ENCODE data around the gene SART3.

Gene SART3, protein sequence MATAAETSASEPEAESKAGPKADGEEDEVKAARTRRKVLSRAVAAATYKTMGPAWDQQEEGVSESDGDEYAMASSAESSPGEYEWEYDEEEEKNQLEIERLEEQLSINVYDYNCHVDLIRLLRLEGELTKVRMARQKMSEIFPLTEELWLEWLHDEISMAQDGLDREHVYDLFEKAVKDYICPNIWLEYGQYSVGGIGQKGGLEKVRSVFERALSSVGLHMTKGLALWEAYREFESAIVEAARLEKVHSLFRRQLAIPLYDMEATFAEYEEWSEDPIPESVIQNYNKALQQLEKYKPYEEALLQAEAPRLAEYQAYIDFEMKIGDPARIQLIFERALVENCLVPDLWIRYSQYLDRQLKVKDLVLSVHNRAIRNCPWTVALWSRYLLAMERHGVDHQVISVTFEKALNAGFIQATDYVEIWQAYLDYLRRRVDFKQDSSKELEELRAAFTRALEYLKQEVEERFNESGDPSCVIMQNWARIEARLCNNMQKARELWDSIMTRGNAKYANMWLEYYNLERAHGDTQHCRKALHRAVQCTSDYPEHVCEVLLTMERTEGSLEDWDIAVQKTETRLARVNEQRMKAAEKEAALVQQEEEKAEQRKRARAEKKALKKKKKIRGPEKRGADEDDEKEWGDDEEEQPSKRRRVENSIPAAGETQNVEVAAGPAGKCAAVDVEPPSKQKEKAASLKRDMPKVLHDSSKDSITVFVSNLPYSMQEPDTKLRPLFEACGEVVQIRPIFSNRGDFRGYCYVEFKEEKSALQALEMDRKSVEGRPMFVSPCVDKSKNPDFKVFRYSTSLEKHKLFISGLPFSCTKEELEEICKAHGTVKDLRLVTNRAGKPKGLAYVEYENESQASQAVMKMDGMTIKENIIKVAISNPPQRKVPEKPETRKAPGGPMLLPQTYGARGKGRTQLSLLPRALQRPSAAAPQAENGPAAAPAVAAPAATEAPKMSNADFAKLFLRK

DNA sequence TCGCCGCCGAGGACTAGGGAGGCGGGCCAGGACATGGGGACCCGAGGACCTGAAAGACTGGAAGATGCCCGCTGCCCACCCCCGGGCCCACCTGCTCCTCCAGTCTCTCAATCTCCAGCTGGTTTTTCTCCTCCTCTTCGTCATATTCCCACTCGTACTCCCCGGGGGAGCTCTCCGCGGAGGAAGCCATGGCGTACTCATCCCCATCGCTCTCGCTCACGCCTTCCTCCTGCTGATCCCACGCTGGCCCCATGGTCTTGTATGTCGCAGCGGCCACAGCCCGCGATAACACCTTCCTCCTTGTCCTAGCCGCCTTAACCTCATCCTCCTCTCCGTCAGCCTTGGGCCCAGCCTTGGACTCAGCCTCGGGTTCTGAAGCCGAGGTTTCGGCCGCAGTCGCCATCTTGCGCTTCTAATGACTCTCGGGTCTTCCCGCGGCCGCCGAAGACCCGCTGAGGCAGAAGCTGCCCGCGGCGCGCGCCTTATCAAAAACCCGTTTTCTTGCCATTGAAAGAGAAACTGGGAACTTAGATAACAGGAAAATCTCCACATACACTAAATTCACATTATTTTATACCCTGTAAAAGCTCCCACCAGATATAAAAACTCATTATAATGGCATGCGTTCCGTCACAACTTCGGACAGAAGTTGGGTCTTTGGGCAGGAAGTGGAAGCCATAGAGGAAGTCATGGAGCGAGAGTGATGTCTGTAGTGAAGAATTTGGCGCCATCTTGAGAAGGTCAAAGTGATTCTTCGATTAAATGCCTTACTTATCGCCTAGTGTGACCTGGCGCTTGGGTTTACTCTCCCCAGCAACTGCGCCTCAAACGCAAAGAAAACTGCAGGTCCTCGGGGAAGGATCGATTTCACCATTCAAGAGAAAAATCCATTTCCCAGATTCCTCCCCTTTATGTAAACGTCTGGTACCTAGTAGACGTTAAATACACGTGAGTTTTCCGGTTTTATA, at the start of gene SART3:
Gene SART3, minus strand, starts transcription at position 422 of the 968 bp plus-strand sequence. Its CDS starts 19 bp downstream, at position 403.
- peak; percentile 96 for DNase-seq (ENCODE audit: low spot score)

GRCh38 chr12:108610336-108610815, 49.4 kb upstream of the SART3 start:
- DNase-seq (ENCODE audit: low spot score), result no peak

- DNase-seq (ENCODE audit: low spot score), result no peak
Measured at GRCh38 chr12:108609537-108610335, 48.8 kb upstream of the SART3 start.

DNA sequence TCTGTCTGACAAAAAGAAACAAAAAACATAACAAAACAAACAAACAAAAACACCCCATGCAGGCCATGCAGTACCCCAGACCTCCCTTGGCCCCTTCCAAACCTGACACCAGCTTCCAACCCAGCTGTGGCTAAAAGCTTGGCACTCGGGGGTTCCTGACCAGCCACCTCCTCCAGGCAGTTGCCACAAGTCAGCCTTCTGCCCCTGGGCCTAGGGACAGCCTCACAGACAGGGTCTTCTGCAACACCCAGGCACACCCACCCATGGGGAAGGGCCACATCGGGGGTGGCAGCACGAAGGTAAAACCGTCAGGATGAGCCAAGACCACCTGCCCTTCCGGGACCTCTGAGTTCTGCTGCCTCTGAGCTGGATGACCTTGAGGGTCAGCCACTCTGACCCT, 47.6 kb upstream of the SART3 start:
- no peak for DNase-seq (ENCODE audit: low spot score)

DNA sequence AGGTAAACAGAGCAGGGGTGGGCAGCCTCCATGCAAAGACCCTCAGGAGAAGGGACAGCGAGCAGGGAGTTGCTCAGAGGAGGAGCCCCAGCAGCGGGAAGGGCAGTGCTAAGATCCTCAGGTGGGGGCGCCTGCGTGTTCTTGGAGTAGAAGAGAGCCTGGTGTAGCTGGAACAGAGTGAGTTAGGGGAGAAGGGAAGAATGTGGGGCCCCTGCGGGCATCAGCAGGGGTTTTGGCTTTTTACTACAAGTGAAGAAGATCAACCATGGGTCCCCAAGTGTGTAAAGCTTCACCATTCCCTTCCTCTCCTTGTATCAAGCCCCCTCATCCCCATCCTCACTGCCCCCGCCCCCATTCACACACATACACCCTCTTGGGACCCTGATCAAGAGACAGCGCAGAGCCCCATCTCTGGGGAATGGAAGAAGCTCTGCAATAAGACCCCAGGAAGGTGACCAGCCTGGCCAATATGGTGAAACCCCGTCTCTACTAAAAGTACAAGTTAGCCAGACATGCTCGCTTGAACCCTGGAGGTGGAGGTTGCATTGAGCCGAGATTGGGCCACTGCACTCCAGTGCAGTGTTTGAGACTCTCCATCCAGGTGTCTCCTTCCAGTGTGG, 47.1 kb upstream of the SART3 start:
- no peak for DNase-seq (ENCODE audit: low spot score)

DNA sequence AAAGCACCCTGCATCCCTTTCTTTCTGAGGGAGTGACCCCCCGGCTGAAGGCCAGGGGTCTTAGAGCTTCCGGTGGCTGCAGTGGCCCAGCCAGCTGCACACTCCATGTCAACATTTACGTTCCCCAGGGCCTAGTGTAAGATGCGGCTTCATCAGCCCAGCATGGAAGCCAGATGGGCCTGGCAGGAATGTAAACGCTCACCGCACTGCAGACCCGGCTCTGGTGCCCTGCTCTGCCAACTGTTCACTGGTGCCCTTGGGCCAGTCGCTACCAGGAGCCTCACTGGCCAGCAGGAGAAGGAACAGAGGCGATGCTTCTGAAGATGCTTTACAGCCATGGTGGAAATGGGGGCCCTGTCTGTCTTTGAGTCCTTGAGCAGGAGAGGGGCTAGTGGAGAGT, 45.5 kb upstream of the SART3 start:
- DNase-seq (ENCODE audit: low spot score), result no peak

- no peak for DNase-seq (ENCODE audit: low spot score)
Measured at GRCh38 chr12:108605690-108606406, 44.9 kb upstream of the SART3 start.

- no peak for DNase-seq (ENCODE audit: low spot score)
Measured at GRCh38 chr12:108605000-108605689, 44.2 kb upstream of the SART3 start.

GRCh38 chr12:108604208-108604941, 43.4 kb upstream of the SART3 start:
- DNase-seq (ENCODE audit: low spot score), result no peak

DNA sequence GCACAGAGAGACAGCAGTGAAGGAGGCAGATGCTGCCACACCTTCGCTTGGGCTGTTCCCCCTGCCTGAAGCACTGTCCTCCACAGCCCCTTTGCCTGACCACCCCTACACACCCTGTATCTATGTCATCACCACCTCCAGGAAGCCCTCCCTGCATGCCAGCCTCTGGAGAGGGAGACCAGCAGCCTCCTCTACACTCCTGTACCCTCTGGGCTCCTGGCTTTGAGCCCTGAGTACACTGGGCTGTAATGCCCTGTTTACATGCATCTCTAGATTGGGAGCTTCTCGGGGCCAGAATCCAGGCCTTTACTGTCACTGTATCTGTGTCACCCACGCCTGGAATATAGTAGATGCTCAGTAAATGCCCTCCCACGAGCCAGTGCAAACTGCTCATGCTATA, 42.8 kb upstream of the SART3 start:
- no peak for DNase-seq (ENCODE audit: low spot score)

DNA sequence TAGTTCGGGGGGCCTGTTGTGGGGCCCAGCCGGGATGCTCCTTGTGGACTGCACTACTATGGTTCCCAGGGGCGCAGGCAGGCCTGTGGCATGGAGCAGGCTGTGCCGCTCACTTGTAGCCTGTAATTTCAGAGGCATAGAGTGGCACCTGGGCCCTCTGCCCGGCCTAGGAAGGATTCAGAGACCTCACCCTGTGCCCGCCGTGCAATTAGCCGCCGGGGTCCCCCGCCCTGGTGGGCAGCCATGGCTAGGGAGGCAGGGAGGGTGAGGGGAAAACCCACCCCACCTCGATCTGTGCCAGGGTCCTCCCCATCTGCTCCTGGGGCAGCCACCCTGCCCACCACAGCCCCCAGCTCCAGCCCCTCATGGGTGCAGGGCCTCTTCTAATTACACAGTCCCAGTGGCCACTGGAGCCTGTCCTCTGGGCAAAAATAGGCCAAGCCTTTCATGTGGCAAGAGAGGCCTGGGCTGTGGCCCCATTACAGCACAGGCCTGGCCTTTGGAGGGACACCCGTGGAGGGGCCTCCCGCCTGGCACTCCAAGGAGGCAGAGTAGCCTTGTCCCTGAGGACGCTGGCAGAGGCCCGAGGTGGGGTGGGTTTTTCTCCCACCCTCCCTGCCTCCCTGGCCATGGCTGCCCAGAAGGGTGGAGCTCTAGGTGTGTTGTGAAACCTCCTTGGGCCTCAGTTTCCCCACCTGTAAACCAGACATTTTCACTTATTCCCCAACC, 42.2 kb upstream of the SART3 start:
- no peak for DNase-seq (ENCODE audit: low spot score)

- no peak for DNase-seq (ENCODE audit: low spot score)
Measured at GRCh38 chr12:108602209-108602705, 41.3 kb upstream of the SART3 start.

DNA sequence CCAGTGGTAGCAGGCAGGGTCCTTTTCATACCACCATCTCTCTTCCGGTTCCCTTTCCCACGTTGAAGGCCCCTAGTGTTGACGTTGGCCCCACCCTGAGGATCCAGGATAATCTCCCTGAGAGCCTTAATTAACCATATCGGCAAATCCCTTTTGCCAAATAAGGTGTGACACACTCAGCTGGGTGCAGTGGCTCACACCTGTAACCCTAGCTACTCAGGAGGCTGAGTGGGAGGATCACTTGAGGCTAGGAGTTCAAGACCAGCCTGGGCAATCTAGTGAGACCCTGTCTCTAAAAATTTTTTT, 39.7 kb upstream of the SART3 start:
- DNase-seq (ENCODE audit: low spot score), result no peak

DNA sequence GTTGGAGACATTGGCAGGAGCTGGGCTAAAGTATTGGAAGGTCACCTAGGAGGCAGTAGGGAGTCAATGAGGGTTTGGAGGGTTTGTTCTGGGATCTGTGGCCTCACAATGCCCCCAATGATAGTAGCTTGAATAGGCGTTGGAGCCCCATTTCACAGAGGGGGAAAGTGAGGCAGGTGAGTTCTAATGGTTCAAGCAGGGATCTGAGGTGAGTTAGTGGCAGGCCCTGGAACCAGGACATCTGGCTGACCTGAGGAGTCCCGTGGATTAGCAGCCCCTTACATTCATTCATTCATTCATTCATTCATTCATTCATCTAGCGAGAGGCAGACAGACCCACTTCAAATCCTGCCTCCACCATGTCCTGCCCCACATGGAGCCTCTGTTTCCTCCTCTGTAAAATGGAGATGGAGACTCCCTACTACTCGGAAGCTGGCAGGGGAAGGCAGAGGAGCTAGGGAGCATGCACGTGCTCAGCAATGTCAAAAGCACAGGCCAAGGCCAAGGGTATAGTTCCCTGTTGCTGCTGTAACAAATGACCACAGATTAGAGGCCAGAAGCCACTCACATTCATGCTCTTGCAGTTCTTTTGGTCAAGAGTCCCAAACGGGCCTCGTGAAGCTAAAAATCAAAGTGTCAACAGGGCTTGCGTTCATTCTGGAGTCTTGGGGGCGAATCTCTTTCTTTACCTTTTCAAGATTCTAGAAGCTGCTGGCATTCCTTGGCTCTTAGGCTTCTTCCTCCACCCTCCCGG, 39.2 kb upstream of the SART3 start:
- DNase-seq (ENCODE audit: low spot score), result no peak

DNA sequence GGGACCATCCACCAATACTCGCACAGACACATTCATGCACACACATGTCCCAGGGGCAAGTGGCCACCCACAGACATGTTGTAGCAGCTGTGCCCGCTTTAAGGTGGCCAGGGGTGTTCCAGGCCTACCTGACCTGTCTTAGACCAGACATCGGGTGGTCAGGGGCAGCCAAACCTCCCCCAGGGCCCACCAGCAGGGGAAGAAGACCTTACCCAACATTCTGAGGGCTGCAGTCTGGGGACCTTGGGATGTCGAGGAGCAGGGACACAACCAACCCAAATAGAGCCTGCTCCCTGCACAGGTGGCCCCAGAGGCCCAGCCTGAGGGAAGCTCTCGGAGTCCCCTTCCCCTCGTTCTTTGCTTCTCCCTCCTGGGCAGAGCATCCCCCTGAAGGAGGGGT, 38.6 kb upstream of the SART3 start:
- no peak for DNase-seq (ENCODE audit: low spot score)

GRCh38 chr12:108598553-108599250, 37.7 kb upstream of the SART3 start:
- DNase-seq (ENCODE audit: low spot score), result no peak
